Tibial nerve (tissue), 3 donors: ENCODE measurements around the gene TCEA3.

Source experiments
- CTCF ChIP-seq, 5 experiments: fragments of 200-600 bp in 3 of 5; fragments of 450-650 bp in 2 of 5; sonication (generic) in 3 of 5; IDR thresholded peaks; one replicate each; pipeline ENCODE4 v1.5.1; 2016 to 2019; ENCODE audit warnings: antibody characterized with exemption in 5 of 5, mild to moderate bottlenecking in 3 of 5, moderate library complexity in 2 of 5
- POLR2A ChIP-seq, 2 donors: fragments of 450-650 bp; IDR thresholded peaks; one replicate each; pipeline ENCODE4 v1.6.1; 2017; ENCODE audit warnings: antibody characterized with exemption in 2 of 2, mild to moderate bottlenecking in 2 of 2, moderate library complexity in 2 of 2

- TF ChIP-seq CTCF (IDR thresholded peaks at IDR 0.05) (no peak), POLR2A (IDR thresholded peaks at IDR 0.05) (no peak)
Observed at GRCh38 chr1:23427550-23427949, 3.0 kb upstream of the TCEA3 start.
